ENCODE results near the gene MRGPRE.
A peak's percentile ranks its signal among the peaks of the same experiment; 100 is the strongest.

The MRGPRE gene

DNA sequence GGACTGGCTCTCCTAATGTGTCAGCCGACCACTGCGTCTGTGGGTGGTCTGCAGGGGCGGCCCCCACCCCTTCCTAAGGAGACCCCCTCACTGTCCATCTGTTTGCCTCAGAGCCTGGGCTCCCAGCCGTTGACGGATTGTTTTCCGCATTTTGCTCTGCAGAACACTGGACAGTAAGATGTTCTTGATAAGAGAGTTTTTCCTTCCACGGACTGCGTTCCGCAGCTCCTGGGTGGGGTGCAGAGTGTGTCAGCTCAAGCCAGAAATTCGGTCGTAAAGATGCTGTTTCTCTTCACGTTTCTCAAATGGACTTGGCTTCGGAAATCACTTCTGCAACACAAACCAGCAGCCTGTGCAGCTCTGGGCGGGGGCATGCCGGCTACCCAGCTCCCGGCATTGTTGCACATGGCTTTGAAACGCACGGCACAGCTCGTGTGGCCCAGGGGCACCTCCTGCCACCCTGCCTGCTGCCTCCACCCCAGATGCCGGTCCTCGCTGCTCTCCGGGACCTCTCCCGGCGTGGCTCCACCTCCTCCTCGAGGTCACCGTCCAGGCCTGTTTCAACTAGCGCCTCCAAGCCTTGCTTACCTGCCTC, 10.7 kb downstream of the MRGPRE start:
- Histone ChIP-seq H4K20me1 (no peaks in the 10 kb centered on the region), H3K4me2 (peak overlapping the region; percentile 91), H3K4me1 (peaks cover 81% of the 10 kb centered on the region), H3K4me3 (no peak overlapping the region), H3K9me3 (no peaks in the 10 kb centered on the region), H3K9ac (no peak overlapping the region), H3K36me3 (no peaks in the 10 kb centered on the region), H3K27ac (no peak overlapping the region), H3K27me3 (no peaks in the 10 kb centered on the region)
- TF ChIP-seq Cebpa-rat (IDR thresholded peaks at IDR 0.05) = no peak

DNA sequence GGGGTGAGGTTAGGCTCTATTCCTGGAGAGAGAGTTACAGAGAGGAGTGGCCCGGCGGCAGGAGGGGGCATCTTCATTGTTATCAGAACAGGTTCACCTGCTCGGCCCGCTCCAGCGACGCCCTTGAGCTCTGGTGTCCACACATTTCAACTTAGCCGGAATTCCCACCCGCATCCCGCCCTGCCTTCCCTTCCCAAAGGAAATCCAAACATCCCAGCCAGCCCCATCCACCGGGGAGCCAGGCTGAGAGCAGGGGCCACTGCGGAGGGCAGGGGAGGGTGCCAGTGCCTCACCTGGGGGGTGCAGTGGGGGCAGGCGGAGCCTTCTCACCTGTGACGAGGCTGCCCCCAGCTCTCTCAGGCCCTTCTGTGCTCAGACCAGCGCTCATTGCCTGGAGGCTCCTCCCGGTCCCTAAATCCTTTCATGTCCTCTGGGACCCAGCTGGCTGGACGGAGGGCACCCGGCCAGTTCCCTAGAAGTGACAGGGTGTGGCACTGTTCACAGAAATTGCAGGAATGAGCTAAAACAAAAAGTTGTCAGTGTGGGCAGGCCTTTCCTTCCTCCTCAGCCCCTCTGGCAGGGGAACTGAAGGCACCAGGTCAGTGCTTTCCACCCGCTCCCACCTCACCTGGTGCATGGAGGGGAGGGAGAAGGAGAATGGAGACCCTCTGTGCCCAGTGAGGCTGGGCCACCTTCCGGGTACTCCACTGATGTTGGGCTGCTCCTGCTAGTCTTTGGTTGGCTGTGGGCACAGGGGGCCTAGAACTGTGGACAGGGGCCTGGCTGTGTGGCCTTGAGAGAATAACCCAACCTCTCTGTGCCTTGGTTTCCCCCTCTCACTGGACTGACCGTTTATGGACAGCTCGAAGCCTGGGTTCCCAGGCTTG, 11.5 kb downstream of the MRGPRE start:
- H3K4me3 ChIP-seq = no peak overlapping the region
- no peaks in the 10 kb centered on the region for H3K27me3 ChIP-seq
- H4K20me1 ChIP-seq = no peaks in the 10 kb centered on the region
- no peaks in the 10 kb centered on the region for H3K9me3 ChIP-seq
- TF ChIP-seq Cebpa-rat (IDR thresholded peaks at IDR 0.05) = no peak
- no peak overlapping the region for H3K9ac ChIP-seq
- peaks cover 81% of the 10 kb centered on the region for H3K4me1 ChIP-seq
- H3K27ac ChIP-seq = no peak overlapping the region
- H3K36me3 ChIP-seq = no peaks in the 10 kb centered on the region
- peak overlapping the region; percentile 45 for H3K4me2 ChIP-seq

DNA sequence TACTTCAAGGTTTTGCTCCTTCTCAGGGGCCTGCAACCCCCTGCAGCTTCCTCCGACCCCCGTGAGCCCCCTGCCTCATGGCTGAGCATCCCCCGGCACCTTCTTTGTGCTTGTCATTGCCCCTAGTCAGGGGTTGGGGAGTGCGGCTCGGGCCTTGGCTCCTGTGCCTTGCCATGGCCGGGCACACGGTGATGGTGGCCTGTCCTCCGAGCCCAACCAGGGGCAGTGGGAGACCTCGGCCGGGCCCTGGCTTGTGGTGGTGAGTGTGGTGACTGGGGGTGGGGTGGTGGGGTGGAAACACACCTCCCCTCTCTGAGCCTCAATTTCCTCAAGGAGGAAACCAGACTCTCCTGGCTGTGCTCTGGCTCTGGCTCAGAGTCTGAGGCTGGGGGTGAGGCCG, 12.1 kb downstream of the MRGPRE start:
- TF ChIP-seq Cebpa-rat (IDR thresholded peaks at IDR 0.05) = no peak
- no peak overlapping the region for H3K4me3 ChIP-seq
- no peaks in the 10 kb centered on the region for H3K27me3 ChIP-seq
- H4K20me1 ChIP-seq = no peaks in the 10 kb centered on the region
- no peak overlapping the region for H3K27ac ChIP-seq
- H3K4me2 ChIP-seq = peak overlapping the region; percentile 45
- H3K4me1 ChIP-seq = peaks cover 80% of the 10 kb centered on the region
- no peak overlapping the region for H3K9ac ChIP-seq
- H3K36me3 ChIP-seq = no peaks in the 10 kb centered on the region
- H3K9me3 ChIP-seq = no peaks in the 10 kb centered on the region

DNA sequence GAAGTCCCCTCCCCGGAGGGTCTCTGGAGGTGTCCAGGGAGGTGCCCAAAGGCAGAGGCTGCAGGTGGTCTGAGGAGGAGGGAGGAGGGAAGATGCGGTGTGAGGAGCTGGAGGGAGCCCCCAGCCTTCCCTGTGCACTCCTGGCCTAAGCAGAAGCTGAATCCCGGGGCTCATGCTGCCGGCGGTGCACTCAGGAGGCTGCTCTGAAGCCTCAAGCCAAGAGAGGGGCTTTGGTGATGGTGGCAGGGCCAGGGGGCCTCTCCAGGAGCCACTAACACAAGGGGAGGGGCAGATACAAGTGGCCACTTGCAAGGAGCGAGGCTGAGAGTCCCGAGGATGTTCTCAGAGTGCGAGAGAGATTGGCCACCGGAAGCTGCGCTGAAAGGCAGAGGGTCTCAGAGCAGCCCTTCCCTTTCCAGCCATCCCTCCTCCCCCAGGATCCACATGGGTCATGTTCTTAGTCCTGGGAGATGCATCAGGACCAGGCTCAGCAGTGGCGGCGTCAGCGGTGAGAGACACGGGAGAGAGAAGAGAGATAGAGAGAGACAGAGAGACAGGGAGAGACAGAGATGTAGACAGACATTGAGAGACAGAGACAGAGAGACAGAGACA, 12.8 kb downstream of the MRGPRE start:
- H4K20me1 ChIP-seq = no peaks in the 10 kb centered on the region
- TF ChIP-seq Cebpa-rat (IDR thresholded peaks at IDR 0.05) = no peak
- H3K27me3 ChIP-seq = no peaks in the 10 kb centered on the region
- peaks cover 73% of the 10 kb centered on the region for H3K4me1 ChIP-seq
- H3K9me3 ChIP-seq = no peaks in the 10 kb centered on the region
- H3K4me2 ChIP-seq = no peak overlapping the region
- H3K4me3 ChIP-seq = no peak overlapping the region
- H3K9ac ChIP-seq = no peak overlapping the region
- H3K36me3 ChIP-seq = no peaks in the 10 kb centered on the region
- no peak overlapping the region for H3K27ac ChIP-seq

DNA sequence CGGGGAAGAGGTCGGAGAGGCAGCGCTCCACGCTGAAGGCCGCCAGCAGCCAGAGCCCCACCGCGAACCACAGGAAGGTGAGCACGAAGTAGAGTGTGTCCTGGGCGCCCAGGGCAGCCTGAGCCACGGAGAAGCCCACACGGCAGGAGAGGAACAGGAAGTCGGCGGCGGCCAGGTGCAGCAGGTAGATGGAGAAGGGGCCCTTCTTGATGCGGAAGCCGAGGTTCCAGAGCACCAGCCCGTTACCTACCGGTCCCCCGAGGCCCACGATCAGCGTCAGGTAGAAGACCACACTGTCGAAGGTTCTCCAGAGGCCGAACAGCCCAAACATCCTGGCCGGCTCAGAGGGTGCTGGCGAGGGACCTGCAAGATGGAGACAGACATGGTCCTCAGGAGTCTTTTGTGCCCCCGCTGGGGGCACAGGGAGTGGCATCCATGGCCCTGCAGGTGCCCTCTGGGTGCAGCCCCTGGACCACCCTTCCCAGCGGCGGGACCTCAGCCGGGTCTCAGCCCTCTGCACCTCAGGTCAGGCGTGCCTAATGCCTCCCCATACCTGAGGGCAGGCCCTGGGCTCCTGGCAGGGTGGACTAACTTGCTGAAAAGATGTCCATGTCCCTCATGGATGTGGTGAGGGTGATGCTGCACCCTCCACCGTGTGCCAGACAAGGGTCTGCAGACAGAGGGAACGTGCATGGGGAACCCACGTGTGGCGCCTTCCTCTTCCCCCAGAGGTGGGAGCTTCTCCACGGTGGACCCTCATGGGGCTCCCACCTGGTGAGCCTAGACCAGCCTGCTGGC, 13.5 kb downstream of the MRGPRE start, which contains the start of gene MRGPRG:
Gene MRGPRG, minus strand, starts transcription at position 331 of the 798 bp plus-strand sequence. Its CDS starts 0 bp downstream, at position 331.
- Histone ChIP-seq H3K4me2 (no peak within 1 kb of the TSS; the same call in 1 of the 2 replicates), H3K27ac (no peak within 1 kb of the TSS), H4K20me1 (no peaks in the 10 kb centered on the region), H3K27me3 (no peaks in the 10 kb centered on the region), H3K9me3 (no peaks in the 10 kb centered on the region), H3K9ac (no peak within 1 kb of the TSS), H3K4me3 (no peak within 1 kb of the TSS), H3K36me3 (no peaks in the 10 kb centered on the region), H3K4me1 (peaks cover 66% of the 10 kb centered on the region)
- no peak for TF ChIP-seq Cebpa-rat (IDR thresholded peaks at IDR 0.05)

DNA sequence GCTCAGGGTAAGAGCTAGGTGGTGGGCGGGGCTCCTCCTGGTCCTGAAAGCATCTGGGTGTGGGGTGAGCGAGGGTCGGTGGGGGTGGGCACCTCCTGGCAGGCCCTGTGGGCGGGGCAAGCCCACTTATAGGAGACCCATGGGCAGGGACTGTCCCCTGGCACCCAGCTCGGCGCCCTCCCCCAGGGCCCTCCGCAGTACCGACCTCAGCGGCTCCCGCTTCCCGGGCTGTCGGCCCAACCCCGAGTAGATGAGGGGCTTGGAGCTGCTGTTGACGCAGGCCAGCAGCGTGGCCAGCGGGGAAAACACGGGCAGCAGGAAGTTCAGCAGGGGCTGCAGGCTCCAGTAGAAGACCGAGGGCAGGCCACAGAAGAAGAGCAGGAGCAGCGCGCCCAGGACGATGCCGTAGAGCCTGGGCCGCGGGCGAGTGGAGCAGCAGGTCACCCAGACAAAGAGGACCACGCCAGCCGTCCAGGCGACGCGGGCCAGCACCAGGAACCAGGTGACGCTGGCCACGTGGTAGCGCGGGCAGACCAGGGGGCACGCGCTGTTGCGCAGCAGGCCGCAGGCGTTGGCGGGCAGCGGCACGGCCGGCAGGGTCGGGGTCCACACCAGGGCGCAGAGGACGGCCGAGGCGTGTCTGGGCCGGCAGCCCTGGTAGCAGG, 14.3 kb downstream of the MRGPRE start:
- H4K20me1 ChIP-seq = no peaks in the 10 kb centered on the region
- peaks cover 59% of the 10 kb centered on the region for H3K4me1 ChIP-seq
- H3K27ac ChIP-seq = no peak overlapping the region
- H3K4me3 ChIP-seq = no peak overlapping the region
- no peaks in the 10 kb centered on the region for H3K36me3 ChIP-seq
- no peak overlapping the region; the same call in 1 of the 2 replicates for H3K4me2 ChIP-seq
- H3K27me3 ChIP-seq = no peaks in the 10 kb centered on the region
- no peaks in the 10 kb centered on the region for H3K9me3 ChIP-seq
- no peak for TF ChIP-seq Cebpa-rat (IDR thresholded peaks at IDR 0.05)
- H3K9ac ChIP-seq = no peak overlapping the region

DNA sequence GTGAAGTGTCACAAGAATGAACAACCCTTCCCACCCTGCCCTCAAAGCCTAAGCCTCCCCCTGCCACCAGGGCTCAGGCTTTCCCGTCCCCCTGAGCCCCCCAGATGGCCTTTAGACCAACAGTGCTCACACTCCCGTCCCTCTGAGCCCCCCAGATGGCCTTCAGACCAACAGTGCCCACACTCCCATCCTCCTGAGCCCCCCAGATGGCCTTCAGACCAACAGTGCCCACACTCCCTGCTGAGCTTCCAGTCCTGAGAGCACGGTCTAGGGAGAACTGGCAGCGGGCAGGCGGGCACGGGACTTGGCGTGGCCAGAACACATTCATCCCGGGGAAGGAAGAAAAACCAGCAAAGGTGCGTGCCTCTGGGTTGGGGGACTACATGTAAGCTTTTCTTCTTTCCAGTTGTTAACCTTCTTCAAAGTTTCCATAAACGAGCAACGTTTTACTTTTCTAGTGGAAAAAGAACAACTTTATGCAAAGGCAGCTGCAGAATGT, 16.1 kb downstream of the MRGPRE start:
- H3K4me2 ChIP-seq = peak overlapping the region; percentile 71
- no peak overlapping the region for H3K9ac ChIP-seq
- H3K27me3 ChIP-seq = no peaks in the 10 kb centered on the region
- H3K4me3 ChIP-seq = no peak overlapping the region
- TF ChIP-seq Cebpa-rat (IDR thresholded peaks at IDR 0.05) = no peak
- H3K9me3 ChIP-seq = peaks cover 10% of the 10 kb centered on the region
- no peaks in the 10 kb centered on the region for H4K20me1 ChIP-seq
- H3K36me3 ChIP-seq = no peaks in the 10 kb centered on the region
- no peak overlapping the region for H3K27ac ChIP-seq
- H3K4me1 ChIP-seq = peaks cover 40% of the 10 kb centered on the region

DNA sequence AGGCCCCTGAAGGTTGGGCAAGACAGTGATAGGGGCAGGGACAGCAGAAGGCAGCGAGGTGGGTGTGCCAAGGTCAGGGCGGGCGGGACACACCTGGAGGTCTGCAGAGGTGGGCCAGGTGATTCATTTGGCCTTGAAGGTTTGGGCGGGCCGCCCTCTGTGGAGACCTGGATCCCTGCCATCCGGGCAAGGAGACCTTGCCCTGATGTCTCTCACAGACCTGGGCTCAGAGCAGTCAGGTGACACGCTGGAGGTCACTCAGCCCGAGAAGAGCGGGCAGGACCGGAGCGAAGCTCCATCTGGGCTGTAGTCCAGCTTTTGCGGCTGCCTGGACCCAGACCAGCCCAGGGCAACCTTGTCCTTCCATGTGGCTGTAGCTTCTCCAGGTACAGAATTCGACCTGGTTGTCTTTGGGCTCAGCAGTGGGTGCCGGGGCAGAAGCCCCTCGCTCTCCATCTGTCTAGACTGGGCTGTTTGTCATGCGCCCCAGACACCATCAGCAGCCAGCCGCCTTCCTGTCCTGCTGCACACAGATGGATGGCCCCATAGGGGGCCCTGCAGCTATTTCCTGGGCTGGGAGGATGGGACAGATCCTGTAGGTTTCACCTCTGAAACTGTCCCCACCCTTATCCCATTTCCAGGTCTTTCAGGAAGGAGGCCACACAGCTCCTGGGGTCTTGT, 16.7 kb downstream of the MRGPRE start:
- peaks cover 15% of the 10 kb centered on the region for H3K9me3 ChIP-seq

More for the DNA sequence above, 16.7 kb downstream of the MRGPRE start:
- Histone ChIP-seq H3K36me3 (no peaks in the 10 kb centered on the region), H3K4me3 (no peak overlapping the region), H3K27me3 (no peaks in the 10 kb centered on the region), H4K20me1 (no peaks in the 10 kb centered on the region), H3K9ac (no peak overlapping the region), H3K27ac (no peak overlapping the region), H3K4me2 (peak overlapping the region; percentile 71), H3K4me1 (peaks cover 34% of the 10 kb centered on the region)
- no peak for TF ChIP-seq Cebpa-rat (IDR thresholded peaks at IDR 0.05)

Data from BLaER1 (cell line).